C1 segment of cervical spinal cord (tissue), 14 donors: ENCODE results near the gene MAPRE2.

Experiments used
- DNase-seq, 14 donors: peaks; one replicate each; lab custom pipeline; 2025; lab: John Stamatoyannopoulos, UW

MAPRE2 gene

GRCh38 chr18:35180455-35180854 lies 139.2 kb downstream of the MAPRE2 start:
- no peak for DNase-seq

- DNase-seq = no peak
These were observed 140.9 kb downstream of the MAPRE2 start for GRCh38 chr18:35182151-35182550.

DNA sequence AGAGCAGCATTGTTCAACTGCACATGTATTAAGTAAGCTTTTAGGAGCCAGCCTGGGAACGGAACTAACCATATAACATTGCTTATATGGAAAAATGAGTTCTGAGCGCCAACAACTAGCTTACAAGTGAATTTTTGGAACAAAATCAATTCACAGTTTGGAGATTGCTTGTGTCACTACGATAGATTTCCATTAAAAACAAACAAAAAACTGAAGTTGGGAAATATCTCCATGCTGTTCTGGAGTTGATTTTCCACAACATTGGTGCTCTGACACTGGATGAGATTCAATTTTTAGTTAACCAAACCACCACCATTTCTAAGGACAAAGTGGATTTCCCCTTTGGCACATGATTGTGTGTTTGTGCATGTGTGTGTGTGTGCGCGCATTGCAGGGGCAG lies 142.7 kb downstream of the MAPRE2 start:
- DNase-seq = no peak

DNA sequence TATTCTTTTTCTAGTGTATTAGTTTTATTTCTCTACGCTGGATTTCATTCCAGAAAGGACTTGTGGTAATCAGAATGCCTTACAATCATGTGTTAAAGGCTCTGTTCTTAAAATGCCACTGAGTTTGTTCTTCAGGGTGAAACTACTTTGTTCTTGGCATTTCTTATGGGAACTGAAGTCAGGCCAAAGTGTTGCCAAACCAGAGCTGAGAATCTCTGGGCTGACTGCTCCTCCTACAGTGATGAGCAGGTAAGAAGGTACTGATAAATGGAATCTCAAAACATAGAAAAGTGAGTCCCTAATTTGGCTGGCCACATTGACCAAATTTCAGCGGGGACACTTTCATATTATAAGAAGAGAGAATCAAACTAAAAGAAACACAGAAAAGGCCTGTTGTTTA lies 144.6 kb downstream of the MAPRE2 start:
- no peak for DNase-seq

GRCh38 chr18:35186291-35187034 lies 145.2 kb downstream of the MAPRE2 start:
- no peak for DNase-seq

DNA sequence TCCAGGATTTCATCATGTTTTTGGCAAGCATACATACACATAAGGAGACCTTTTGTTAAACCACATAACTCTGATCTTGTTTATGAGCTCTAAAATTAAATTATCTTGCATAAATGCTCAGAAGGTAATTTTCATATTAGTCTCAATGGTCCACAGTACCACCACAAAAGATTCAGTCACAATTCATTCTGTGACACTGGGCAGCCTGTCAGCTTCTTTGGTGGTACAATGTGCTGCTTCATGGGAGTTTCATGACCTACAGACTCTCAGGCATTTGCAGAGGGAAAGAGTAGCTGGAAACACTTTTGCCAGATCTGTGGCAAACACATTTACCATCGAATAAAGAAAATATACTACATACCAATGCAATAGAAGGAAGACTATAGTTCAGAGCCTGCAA lies 148.3 kb downstream of the MAPRE2 start:
- DNase-seq = peak in 7 of 14 donors; percentile 12 to 60 (median 21)

- DNase-seq = no peak
These were observed 149.9 kb downstream of the MAPRE2 start for GRCh38 chr18:35190948-35191697.

DNA sequence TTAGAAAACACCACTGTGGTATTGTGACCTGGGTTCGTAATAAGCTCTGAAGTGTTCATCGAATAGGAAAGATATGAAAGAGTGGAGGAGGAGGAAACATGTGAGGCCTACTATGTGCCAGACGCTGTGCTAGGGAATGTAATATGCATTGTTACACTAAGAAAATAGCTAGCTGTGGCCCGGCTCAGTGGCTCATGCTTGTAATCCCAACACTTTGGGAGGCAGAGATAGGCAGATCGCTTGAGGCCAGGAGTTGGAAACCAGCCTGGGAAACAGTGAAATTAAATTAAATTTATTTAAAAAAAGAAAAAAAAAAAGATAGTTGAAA lies 150.4 kb downstream of the MAPRE2 start:
- no peak for DNase-seq

DNA sequence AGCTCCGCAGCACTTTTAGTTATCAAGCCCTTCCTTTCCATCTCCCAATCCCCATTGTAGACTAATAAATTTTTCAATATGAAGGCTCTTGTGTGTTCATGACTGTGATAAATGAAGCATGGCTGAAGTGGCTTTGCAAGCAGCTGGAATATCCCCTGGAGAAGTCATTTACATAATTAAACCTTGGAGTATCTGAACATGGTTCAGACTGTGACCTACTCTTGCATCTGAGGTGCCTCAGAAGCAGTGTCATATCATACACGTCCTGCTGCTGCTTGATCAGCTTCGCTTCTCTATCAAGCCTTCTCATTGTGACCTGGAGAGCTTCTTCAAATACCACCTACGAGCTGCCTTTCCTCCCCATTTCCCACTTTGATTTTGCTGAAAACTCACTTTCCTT lies 151.2 kb downstream of the MAPRE2 start:
- DNase-seq = no peak
